Hematopoietic multipotent progenitor cell treated with erythropoietin and hydrocortisone succinate and interleukin-3 and kit ligand, for 4 days (in vitro differentiated cells): ENCODE measurements around the gene ELP1.
"Not testable (repeated sequence)": the region's sequence is repeated elsewhere in the genome, so short reads cannot be mapped to it uniquely, and the experiment has no call there.

Source experiments
- DNase-seq: peaks from one replicate; pipeline ENCODE4 v3.0.0-alpha.2; 2015

ELP1 gene

DNA sequence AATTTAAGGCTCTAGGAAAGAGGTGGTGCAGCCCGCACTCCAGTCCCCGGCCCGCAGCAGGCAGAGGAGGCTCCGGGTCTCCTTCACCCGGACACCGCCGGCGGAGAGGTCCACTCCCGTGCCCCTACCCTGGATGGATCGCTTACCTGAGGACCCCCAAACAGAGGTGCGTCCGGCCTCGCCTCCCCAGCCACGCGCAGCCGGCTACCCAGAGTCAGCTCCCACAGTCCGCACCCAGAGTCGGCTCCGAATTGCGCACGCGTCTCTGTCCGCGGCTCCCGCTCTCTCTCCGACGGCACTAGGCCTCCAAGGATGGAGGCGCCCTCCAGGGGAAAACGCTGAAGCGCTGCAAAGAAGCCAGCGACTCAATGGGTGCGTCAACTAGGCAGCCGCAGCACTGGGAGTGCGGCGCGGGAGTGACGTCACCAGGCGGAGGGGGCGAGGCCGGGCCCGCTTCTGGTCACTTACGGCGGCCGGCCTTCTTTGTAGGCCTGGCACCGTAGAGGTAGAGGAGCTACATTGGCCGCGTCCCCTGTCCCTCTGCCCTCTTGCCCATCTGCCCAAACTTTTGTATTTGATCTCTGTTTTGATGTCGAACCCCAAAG is at the start of gene ELP1:
TSS of gene ELP1 (minus strand) at position 407 of the 605 bp plus-strand sequence. CDS start 2,978 bp downstream, outside the sequence.
- peak; percentile 98 for DNase-seq

- no peak for DNase-seq
These were observed 47.0 kb upstream of the ELP1 start for GRCh38 chr9:108980893-108981292.

DNA sequence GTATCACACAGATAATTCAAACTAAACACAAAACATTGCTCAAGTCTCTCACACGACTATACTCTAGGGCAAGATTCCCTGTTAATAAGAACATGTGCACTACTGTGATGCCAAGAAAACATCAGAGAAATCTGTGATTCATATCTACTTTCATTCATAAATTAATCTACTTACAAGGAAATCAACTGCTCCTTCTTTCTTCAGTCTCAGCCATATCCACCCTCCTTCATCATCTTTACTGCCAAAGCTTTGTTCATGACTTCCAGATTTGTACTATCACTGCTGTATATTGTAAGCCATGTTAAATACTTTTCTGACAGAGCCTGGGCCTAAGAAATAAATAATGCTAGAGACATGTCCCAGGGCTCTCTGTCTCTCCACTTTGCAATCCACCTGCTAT is 44.3 kb upstream of the ELP1 start:
- DNase-seq, result no peak

GRCh38 chr9:108973895-108974294 is 40.0 kb upstream of the ELP1 start:
- DNase-seq, result no peak

GRCh38 chr9:108972626-108973209 is 38.8 kb upstream of the ELP1 start:
- DNase-seq, result no peak

DNA sequence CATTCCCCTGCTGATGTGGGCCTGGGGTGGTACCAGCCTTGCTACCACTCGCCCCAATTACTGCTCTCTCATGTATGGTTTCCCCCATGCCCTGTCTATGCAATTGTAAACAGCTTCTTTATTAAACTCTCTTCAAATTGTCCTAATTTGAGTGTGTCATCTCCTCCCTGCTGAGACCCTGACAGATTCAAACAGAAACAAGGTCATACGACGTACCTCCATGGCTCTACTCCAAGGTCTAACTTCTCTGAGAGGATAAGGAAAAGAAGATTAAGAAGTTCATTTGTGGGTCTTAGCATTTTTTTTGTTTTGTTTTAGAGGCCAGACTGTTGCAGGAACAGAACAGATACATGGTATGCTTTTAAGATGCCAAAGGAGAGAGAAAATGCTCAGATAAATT is 38.3 kb upstream of the ELP1 start:
- no peak for DNase-seq

- not testable (repeated sequence) for DNase-seq
These were observed 37.5 kb upstream of the ELP1 start for GRCh38 chr9:108971392-108971791.

DNA sequence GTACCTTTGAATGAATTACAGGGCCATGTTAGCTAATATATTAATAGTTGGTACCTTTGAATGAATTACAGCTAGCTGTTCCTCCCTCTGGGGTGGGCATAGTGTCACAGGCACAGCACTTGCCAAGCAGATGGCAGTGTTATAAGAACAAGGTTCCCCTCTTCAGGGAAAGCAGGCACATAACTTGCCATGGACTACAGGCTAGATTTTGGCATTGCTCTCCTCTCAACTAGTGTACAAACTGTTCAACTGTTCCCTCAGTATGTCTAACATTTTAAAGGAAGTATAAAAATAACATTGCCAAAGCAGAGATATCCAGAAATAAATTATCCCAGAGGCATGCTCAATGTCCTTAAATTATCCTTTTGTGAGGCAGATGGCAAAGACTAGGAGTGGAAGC is 34.0 kb upstream of the ELP1 start:
- DNase-seq, result no peak

DNA sequence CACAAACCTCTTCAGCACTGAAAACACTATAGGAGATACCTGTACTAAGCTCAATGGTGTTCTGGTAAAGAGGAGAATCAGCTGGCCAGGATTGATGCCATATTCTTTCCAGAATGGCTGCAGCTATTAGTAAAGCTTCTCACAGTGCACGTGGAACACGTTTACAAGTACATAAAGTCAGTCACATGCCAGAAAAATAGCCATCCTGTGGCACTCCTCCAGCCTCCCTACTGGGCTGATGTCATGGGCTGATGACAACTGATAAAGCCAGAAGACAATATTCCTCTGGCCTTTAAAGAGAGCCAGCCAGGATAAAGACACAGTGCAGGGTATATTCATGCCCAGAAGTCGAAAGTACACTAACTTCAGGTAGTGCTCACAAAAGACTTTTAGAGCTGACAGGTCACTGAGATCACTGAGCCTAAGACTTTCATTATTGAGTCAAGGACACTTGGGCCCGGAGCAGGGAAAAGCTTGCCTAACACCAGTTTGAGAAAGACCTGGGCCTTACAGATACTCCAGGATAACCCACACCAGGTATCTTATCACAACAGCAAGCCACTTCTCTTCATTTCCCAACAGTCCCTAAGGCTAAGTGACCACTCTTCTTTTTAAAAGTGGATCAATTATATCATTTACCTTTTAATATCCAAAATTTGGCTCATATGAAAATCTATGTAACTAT is 29.7 kb upstream of the ELP1 start:
- no peak for DNase-seq

GRCh38 chr9:108961151-108961550 is 27.2 kb upstream of the ELP1 start:
- no peak for DNase-seq

GRCh38 chr9:108960331-108960730 is 26.4 kb upstream of the ELP1 start:
- DNase-seq, result no peak

GRCh38 chr9:108956631-108957026 is 22.7 kb upstream of the ELP1 start:
- no peak for DNase-seq

- no peak for DNase-seq
These were observed 22.2 kb upstream of the ELP1 start for GRCh38 chr9:108956022-108956630.

DNA sequence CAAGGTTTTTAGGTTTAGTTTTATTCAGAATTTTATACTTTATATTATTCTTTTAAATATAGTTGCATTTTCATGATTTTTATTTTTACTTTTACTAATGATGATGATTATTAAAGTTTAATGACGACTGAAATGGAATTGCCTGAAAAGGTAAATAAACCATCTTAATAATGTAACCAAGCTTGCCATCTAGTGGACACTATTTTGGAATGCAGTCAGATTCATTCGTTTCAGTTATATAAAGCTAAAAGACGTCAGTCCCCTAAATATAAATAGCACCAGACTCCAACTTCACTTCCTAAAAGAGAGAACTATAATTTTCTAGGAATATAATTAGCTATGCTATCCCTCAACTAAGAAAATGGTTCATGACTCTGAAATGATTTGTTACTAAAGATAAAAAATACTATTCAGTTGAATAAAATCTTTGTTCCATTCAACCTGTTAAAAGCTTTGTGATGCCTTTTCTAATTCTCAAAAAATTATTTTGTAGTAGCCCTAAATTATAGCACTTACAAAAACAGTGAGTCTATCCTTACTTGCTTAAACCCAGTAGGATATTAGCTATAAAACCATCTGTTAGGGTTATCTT is 20.2 kb upstream of the ELP1 start:
- peak; percentile 75 for DNase-seq

DNA sequence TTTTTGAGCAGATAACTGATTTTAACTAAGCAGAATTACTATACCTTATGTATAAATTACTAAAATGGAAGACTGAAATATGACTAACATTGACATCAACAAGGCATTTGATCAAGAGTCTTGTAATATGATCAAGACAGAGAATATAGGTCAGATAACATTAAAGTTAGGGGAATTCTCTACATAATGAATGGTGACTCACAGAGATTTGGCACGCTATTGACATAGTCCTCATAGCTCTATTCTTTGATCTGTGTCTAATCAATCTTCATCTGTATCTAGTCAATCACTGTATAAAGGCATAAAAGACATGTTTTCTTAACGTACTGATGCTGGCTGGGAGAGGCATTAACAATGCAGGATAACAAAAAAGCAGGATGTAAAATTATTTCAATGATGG is 17.7 kb upstream of the ELP1 start:
- no peak for DNase-seq

DNA sequence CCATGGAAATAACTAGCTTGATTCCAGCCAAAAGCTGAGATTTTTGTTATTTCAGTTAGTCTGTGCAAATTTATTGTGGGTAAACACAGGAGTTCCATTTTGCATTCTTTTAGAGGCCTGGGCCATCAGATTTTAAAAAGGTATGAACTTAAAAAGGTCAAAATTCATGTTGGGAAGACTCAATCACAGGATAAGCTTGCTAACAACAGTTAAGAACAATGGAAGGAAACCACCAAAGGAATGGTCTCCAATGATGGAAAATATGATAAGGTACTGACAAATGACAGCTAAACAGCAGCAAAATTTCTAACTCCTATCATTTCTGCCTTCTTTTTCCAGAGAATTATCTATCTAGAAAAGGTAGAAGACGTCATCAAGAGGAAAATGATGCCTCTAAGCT is 16.2 kb upstream of the ELP1 start:
- no peak for DNase-seq

DNA sequence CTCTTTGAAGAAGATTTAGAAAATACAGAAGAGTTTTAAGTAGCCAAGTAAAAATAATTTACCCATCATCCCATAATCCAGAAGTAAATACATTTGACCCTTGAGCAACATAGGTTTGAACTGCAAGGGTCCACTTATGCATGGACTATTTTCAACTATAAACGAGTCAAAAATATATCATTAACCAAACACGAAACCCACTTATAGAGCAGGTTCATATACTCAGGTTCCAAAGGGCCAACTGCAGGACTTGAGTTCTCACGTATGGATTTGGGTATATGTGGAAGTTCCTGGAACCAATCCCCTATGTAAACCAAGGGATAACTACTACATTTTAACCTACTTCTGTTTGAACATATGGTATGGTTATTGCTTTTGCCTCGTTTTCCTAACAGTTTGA is 6.1 kb upstream of the ELP1 start:
- no peak for DNase-seq

DNA sequence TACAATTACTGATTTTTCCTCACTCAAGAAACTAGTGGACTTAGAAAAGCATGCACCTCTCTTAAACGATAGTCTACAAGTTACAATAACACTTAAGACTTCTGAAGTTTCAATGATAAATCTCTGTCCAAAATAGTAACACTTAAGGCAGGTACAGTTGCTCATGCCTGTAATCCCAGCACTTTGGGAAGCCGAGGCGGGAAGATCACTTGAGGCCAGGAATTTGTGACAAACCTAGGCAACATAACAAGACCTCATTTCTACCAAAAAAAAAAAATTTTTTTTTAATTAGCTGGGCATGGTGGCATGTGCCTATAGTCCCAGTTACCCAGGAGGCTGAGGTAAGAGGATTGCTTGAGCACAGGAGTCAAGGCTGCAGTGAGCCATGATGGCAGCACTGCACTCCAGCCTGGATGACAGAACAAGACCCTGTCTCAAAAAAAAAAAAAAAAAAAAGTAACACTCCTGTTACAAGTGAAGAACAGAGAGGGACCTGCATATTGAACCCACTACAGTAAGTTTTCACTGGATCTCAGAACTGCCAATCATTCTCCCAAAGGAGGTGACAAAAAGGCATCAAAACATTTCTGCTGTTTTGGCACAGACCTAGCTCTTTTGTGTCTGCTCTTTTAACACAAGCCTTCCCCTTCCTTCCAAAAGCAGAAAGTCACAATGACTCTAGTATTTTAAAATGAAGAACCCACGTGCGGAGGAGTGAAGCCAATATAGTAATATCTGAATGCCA is 3.8 kb upstream of the ELP1 start:
- DNase-seq, result no peak

DNA sequence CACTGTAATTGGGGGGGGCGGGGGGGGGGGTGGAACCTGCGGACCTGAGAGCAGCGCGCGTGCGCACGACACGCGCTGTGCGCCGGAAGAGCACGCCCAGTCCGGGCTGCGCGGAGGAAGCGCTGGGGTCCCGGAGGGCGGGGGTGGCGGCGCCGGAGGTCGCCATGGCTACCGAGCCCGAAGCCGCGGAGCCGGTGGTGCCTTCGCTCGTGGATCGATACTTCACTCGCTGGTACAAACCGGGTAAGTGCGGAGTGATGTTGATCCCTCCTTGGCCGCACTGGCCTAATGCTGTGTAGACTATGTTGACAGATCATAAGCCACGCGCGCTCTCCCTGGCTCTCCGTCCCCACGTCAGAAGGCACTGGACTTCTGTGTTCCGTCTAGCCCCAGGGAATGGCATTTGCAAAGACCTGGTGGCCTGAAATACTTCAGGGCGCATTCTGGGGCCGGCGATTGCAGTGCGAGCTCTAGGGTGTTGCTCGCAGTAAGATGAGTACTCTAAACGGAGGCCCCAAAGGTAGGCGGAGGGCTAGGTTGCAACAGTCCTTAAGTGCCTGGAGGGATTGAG is 484 bp upstream of the ELP1 start, which contains the start of gene ABITRAM:
TSS of gene ABITRAM (plus strand) at position 78 of the 571 bp plus-strand sequence. CDS start at position 165, 87 bp downstream.
- peak; percentile 94 for DNase-seq

DNA sequence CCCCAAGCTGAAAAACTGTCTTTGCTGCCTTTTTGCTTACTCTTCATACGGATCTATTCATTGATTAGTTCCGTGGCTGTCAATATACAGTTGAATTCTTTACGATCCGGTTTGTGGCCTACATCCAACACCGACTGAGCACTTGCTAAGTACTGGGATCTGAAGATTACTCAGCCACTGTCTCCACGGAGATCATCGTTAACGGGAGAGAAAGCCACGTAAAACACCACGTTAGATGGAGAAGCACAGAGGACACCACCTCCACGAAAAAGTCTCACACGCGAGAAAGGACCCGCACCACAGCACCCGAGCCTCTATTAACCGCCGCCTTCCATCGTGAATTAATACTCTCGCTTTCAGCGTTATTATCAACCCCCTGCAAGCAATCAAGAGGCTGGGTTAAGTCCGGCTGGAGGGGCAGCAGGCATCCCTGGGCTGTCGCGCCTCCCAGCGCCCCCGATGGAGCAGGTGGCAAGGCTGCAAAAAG is 650 bp downstream of the ELP1 start:
- DNase-seq, result no peak

DNA sequence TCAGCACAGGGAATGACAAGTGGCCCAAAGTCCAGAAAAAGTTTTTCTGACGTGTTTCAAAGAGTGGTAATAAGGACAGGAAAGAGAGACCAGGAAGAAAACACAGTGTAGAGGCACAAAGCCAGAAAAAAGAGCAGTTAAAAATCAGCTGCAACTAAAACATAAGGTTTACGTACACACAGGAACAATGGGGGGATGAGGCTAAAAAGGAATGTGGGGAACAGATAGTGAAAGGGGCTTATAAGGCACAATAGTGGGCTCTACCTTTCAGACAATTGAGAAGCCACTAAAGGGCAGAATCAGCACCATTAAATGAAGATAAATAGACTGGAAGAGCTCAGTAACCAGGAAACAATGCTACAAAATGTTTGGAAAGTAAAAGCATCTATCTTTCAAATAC is 5.5 kb downstream of the ELP1 start:
- no peak for DNase-seq

- no peak for DNase-seq
These were observed 9.5 kb downstream of the ELP1 start for GRCh38 chr9:108924466-108924865.
